Chondrocyte (in vitro differentiated cells): ENCODE measurements around the gene KRT6B. TPM values are rescaled to one million over a fixed set of nuclear protein-coding genes. Genes with fewer than 3 reads are reported as not detected.
"Not testable (repeated sequence)": the region's sequence is repeated elsewhere in the genome, so short reads cannot be mapped to it uniquely, and the experiment has no call there.

Experiments used
- DNase-seq: peaks from one replicate; pipeline ENCODE4 v3.0.0; 2021; ENCODE audit warnings: mixed read lengths, low spot score
- H3K27ac Mint-ChIP-seq: one replicate; pipeline ENCODE4 v1.8.0; 2021; ENCODE audit warnings: mild to moderate bottlenecking, moderate library complexity, mixed read lengths; ENCODE audit not compliant: unreplicated experiment
- H3K27me3 Mint-ChIP-seq: 2 replicates; pipeline ENCODE4 v1.8.0; 2021; ENCODE audit warnings: low read depth, mixed read lengths
- H3K36me3 Mint-ChIP-seq: 2 replicates; pipeline ENCODE4 v1.8.0; 2021; ENCODE audit warnings: low read depth, mixed read lengths
- H3K4me1 Mint-ChIP-seq: 2 replicates; pipeline ENCODE4 v1.8.0; 2021; ENCODE audit warnings: low read depth, mild to moderate bottlenecking, mixed read lengths
- H3K4me3 Mint-ChIP-seq: one replicate; pipeline ENCODE4 v1.8.0; 2021; ENCODE audit warnings: mild to moderate bottlenecking, moderate library complexity, mixed read lengths; ENCODE audit not compliant: unreplicated experiment
- H3K9me3 Mint-ChIP-seq: 2 replicates; pipeline ENCODE4 v1.8.0; 2021; ENCODE audit warnings: low read depth, mixed read lengths
- CTCF ChIP-seq: fragments of 200-600 bp; sonication (generic); IDR thresholded peaks from 2 replicates; pipeline ENCODE4 v1.5.0; 2021; ENCODE audit warnings: antibody characterized with exemption, mild to moderate bottlenecking, moderate library complexity
- long read RNA-seq: library from polyadenylated mRNA; stranded (forward); transcript quantifications from one replicate; pipeline ENCODE4 v2.0.0, GENCODE V29; 2021
- total RNA-seq: library from RNA; stranded (reverse); gene quantifications from 3 replicates; pipeline ENCODE4 v1.2.1, GENCODE V29; 2021

The KRT6B gene
- total RNA-seq, result not detected in 3 replicates
- long read RNA-seq, result 0 reads

GRCh38 chr12:52452101-52452500 is at the start of gene KRT6B:
TSS of gene KRT6B (minus strand) at chr12:52452146. CDS start at chr12:52452078, 68 bp downstream.
- H3K27me3 Mint-ChIP-seq, result peaks cover 69% of the 10 kb centered on the region

GRCh38 chr12:52501490-52501889 is 49.5 kb upstream of the KRT6B start:
- H3K9me3 Mint-ChIP-seq, result peaks cover 20% of the 10 kb centered on the region
- H3K27ac Mint-ChIP-seq, result no peak overlapping the region
- H3K4me3 Mint-ChIP-seq, result no peak overlapping the region
- H3K27me3 Mint-ChIP-seq, result peaks cover 31% of the 10 kb centered on the region
- H3K36me3 Mint-ChIP-seq, result peaks cover 2% of the 10 kb centered on the region
- no peak for DNase-seq
- H3K4me1 Mint-ChIP-seq, result peaks cover 26% of the 10 kb centered on the region
- TF ChIP-seq CTCF, result no peak

More at GRCh38 chr12:52452101-52452500, at the start of gene KRT6B:
- Mint-ChIP-seq H3K4me3 (no peak within 1 kb of the TSS), H3K27ac (no peak within 1 kb of the TSS), H3K36me3 (no peaks in the 10 kb centered on the region), H3K4me1 (no peaks in the 10 kb centered on the region), H3K9me3 (no peaks in the 10 kb centered on the region)
- DNase-seq, result no peak
- TF ChIP-seq CTCF, result no peak

- H3K36me3 Mint-ChIP-seq, H3K4me3 Mint-ChIP-seq, DNase-seq: not testable (repeated sequence)
- Mint-ChIP-seq H3K27ac (peak overlapping the region; percentile 70), H3K9me3 (peaks cover 20% of the 10 kb centered on the region), H3K27me3 (peaks cover 23% of the 10 kb centered on the region), H3K4me1 (peaks cover 35% of the 10 kb centered on the region)
Observed at GRCh38 chr12:52500574-52500973, 48.6 kb upstream of the KRT6B start.

GRCh38 chr12:52499806-52500560 is 48.0 kb upstream of the KRT6B start:
- peaks cover 18% of the 10 kb centered on the region for H3K27me3 Mint-ChIP-seq
- no peak overlapping the region for H3K4me3 Mint-ChIP-seq
- peak overlapping the region; percentile 70 for H3K27ac Mint-ChIP-seq
- no peak for DNase-seq
- no peak for TF ChIP-seq CTCF
- H3K4me1 Mint-ChIP-seq, result peaks cover 41% of the 10 kb centered on the region
- peaks cover 20% of the 10 kb centered on the region for H3K9me3 Mint-ChIP-seq
- H3K36me3 Mint-ChIP-seq, result peaks cover 2% of the 10 kb centered on the region

- H3K27ac Mint-ChIP-seq, result no peak overlapping the region
- no peak for DNase-seq
- no peak for TF ChIP-seq CTCF
- H3K9me3 Mint-ChIP-seq, result peaks cover 20% of the 10 kb centered on the region
- no peak overlapping the region for H3K4me3 Mint-ChIP-seq
- H3K36me3 Mint-ChIP-seq, result peaks cover 2% of the 10 kb centered on the region
- peaks cover 51% of the 10 kb centered on the region for H3K4me1 Mint-ChIP-seq
- peaks cover 20% of the 10 kb centered on the region for H3K27me3 Mint-ChIP-seq
Observed at GRCh38 chr12:52498946-52499345, 47.0 kb upstream of the KRT6B start.

GRCh38 chr12:52497975-52498374 is 46.0 kb upstream of the KRT6B start:
- DNase-seq, result no peak
- H3K27me3 Mint-ChIP-seq, result peaks cover 24% of the 10 kb centered on the region
- peaks cover 53% of the 10 kb centered on the region for H3K4me1 Mint-ChIP-seq
- peaks cover 17% of the 10 kb centered on the region for H3K9me3 Mint-ChIP-seq
- H3K36me3 Mint-ChIP-seq, result no peaks in the 10 kb centered on the region
- TF ChIP-seq CTCF, result no peak
- no peak overlapping the region for H3K4me3 Mint-ChIP-seq
- no peak overlapping the region for H3K27ac Mint-ChIP-seq
